Ascending aorta (tissue), 2 donors: Measurements from ENCODE around the gene MCCD1. TPM values are rescaled to one million over a fixed set of nuclear protein-coding genes. Genes with fewer than 3 reads are reported as not detected.
"Not testable (repeated sequence)": the region's sequence is repeated elsewhere in the genome, so short reads cannot be mapped to it uniquely, and the experiment has no call there.

ENCODE experiments used
- DNase-seq, 2 donors: peaks; one replicate each; pipeline ENCODE4 v3.0.0-alpha.2; 2019; ENCODE audit warnings: low spot score in 2 of 2
- H3K27ac ChIP-seq, 2 donors: fragments of 200-600 bp; sonication (generic); one replicate each; pipeline ENCODE4 v1.5.1; 2016 to 2017; ENCODE audit warnings: mild to moderate bottlenecking in 1 of 2
- H3K27me3 ChIP-seq: fragments of 200-600 bp; sonication (generic); one replicate; pipeline ENCODE4 v1.5.1; 2017
- H3K36me3 ChIP-seq, 2 donors: fragments of 200-600 bp; sonication (generic); one replicate each; pipeline ENCODE4 v1.5.1; 2016
- H3K4me1 ChIP-seq, 2 donors: fragments of 200-600 bp; sonication (generic); one replicate each; pipeline ENCODE4 v1.5.1; 2016 to 2017; ENCODE audit warnings: mild to moderate bottlenecking in 1 of 2
- H3K4me3 ChIP-seq, 2 donors: fragments of 200-600 bp; sonication (generic); one replicate each; pipeline ENCODE4 v1.5.1; 2016 to 2017; ENCODE audit warnings: mild to moderate bottlenecking in 1 of 2
- H3K9me3 ChIP-seq, 2 donors: fragments of 200-600 bp; sonication (generic); one replicate each; pipeline ENCODE4 v1.5.1; 2016
- intact Hi-C: fragments of 100-400 bp; cut with DNase I; formaldehyde crosslinking; loops from one replicate; pipeline ENCODE4 v1.15.1; 2023
- total RNA-seq: library from RNA; depleted of rRNA; stranded (reverse); fragments of >200 nt; gene quantifications from one replicate; pipeline ENCODE4 v1.1.0, GENCODE V29; 2016
- TF ChIP-seq, protein P1 (sequence below), 3 experiments: fragments of 200-600 bp in 2 of 3; fragments of 450-650 bp in 1 of 3; sonication (generic) in 2 of 3; IDR thresholded peaks; one replicate each; pipeline ENCODE4 v1.5.1; 2016 to 2019; ENCODE audit warnings: antibody characterized with exemption in 3 of 3, mild to moderate bottlenecking in 1 of 3, moderate library complexity in 1 of 3

The MCCD1 gene
- total RNA-seq, 1 donor from 2014 or later: not detected

DNA sequence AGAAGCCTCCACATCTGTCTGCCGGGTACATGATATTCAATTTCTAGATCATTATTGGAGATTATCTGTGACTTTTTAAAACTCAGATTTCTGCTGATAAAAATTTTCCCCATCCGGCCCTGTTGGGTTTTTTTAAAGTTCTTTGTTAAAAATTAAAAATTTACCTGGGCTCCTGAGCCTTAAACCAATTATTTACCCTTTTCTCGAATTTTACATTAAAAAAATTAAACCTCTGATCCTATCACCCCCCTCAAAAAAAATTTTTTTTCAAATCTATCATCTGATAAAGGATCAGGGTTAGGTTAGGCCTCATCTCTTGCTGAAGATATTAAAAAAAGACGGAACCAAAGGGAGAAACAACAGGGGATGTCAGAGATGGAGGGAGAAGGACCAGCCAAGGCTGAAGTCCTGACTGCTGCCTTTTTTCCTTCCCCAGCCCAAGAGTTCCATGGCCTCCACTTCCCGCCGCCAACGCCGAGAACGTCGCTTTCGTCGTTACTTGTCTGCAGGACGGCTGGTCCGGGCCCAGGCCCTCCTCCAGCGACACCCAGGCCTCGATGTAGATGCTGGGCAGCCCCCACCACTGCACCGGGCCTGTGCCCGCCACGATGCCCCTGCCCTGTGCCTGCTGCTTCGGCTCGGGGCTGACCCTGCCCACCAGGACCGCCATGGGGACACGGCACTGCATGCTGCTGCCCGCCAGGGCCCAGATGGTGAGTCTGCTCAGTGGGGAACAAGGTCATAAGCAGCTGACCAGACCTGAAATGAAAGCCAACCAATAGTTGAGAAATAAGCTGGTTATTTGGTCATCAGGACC, 19.2 kb downstream of the MCCD1 start:
- intact Hi-C loops: loop anchor here (1.0 to 10.0 kb wide), 7 partner anchors 72 to 1867 kb away; partner anchors contain the start of genes AGER, BAG6, CUTA and MRPS18B
- peak overlapping the region; percentile 72 to 84 for H3K27ac ChIP-seq
- peaks cover 0 to 24% of the 10 kb centered on the region in 2 donors for H3K36me3 ChIP-seq
- H3K9me3 ChIP-seq: no peaks in the 10 kb centered on the region
- H3K4me3 ChIP-seq: peak overlapping the region; percentile 58 to 67
- no peaks in the 10 kb centered on the region for H3K27me3 ChIP-seq
- peaks cover 6 to 9% of the 10 kb centered on the region in 2 donors for H3K4me1 ChIP-seq
- TF ChIP-seq, protein P1, sequence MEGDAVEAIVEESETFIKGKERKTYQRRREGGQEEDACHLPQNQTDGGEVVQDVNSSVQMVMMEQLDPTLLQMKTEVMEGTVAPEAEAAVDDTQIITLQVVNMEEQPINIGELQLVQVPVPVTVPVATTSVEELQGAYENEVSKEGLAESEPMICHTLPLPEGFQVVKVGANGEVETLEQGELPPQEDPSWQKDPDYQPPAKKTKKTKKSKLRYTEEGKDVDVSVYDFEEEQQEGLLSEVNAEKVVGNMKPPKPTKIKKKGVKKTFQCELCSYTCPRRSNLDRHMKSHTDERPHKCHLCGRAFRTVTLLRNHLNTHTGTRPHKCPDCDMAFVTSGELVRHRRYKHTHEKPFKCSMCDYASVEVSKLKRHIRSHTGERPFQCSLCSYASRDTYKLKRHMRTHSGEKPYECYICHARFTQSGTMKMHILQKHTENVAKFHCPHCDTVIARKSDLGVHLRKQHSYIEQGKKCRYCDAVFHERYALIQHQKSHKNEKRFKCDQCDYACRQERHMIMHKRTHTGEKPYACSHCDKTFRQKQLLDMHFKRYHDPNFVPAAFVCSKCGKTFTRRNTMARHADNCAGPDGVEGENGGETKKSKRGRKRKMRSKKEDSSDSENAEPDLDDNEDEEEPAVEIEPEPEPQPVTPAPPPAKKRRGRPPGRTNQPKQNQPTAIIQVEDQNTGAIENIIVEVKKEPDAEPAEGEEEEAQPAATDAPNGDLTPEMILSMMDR (IDR thresholded peaks at IDR 0.05): no peak
- no peak for DNase-seq

DNA sequence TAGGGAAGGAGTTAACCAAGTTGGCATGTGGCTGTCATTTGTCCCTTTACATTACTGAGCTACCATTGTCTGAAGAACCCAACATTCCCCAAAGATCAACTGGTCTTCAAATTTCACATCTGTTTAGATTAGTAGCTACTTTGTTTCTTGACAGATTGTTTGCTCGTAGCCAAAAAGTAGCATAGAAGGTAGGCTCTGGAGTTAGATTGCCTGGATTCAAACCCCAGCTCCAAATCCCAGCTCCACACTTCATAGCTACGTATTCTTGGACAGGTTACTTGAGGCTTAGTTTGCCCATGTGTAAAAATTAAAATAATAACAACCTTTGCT, 19.7 kb downstream of the MCCD1 start:
- TF ChIP-seq, protein P1 (IDR thresholded peaks at IDR 0.05): no peak
- H3K9me3 ChIP-seq: no peaks in the 10 kb centered on the region
- no peaks in the 10 kb centered on the region for H3K27me3 ChIP-seq
- peaks cover 6 to 8% of the 10 kb centered on the region in 2 donors for H3K4me1 ChIP-seq
- H3K36me3 ChIP-seq: peaks cover 0 to 24% of the 10 kb centered on the region in 2 donors
- no peak for DNase-seq
- intact Hi-C loops: loop anchor here (5.0 to 10.0 kb wide), 5 partner anchors 184 to 1866 kb away; partner anchors contain the start of genes AGER, CUTA, MRPS18B and PHF1
- H3K27ac ChIP-seq: peak overlapping the region; percentile 72 to 84
- H3K4me3 ChIP-seq: peak overlapping the region; percentile 58 to 67

DNA sequence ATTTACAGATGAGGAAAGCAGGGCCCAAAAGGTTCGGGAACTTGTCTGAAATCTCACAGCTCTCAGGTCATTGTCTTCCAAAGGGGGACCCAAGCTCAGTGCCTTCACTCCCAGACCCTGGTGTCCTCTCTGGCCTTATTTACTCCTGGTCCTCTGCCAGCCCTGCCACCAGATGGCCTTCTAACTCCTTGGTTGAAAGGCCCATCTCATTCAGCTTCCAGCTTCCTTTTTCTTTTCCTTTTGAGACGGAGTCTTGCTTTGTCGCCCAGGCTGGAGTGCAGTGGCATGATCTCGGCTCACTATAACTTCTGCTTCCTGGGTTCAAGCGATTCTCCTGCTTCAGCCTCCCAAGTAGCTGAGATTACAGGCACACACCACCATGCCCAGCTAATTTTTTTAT, 22.6 kb downstream of the MCCD1 start:
- H3K9me3 ChIP-seq, DNase-seq, H3K4me1 ChIP-seq, H3K4me3 ChIP-seq, H3K27me3 ChIP-seq, H3K27ac ChIP-seq, intact Hi-C loops: not testable (repeated sequence)
- peaks cover 0 to 25% of the 10 kb centered on the region in 2 donors for H3K36me3 ChIP-seq
- TF ChIP-seq, protein P1 (IDR thresholded peaks at IDR 0.05): peak in 2 of 3 experiments; percentile 7 to 43

GRCh38 chr6:31556307-31556706, 27.5 kb downstream of the MCCD1 start:
- DNase-seq: no peak
- H3K27ac ChIP-seq: no peak overlapping the region
- peaks cover 17 to 42% of the 10 kb centered on the region in 2 donors for H3K36me3 ChIP-seq
- no peak overlapping the region for H3K4me3 ChIP-seq
- TF ChIP-seq, protein P1 (IDR thresholded peaks at IDR 0.05): no peak
- intact Hi-C loops: no loop called here
- H3K4me1 ChIP-seq: peaks cover 4 to 6% of the 10 kb centered on the region in 2 donors
- H3K9me3 ChIP-seq: no peaks in the 10 kb centered on the region
- no peaks in the 10 kb centered on the region for H3K27me3 ChIP-seq

DNA sequence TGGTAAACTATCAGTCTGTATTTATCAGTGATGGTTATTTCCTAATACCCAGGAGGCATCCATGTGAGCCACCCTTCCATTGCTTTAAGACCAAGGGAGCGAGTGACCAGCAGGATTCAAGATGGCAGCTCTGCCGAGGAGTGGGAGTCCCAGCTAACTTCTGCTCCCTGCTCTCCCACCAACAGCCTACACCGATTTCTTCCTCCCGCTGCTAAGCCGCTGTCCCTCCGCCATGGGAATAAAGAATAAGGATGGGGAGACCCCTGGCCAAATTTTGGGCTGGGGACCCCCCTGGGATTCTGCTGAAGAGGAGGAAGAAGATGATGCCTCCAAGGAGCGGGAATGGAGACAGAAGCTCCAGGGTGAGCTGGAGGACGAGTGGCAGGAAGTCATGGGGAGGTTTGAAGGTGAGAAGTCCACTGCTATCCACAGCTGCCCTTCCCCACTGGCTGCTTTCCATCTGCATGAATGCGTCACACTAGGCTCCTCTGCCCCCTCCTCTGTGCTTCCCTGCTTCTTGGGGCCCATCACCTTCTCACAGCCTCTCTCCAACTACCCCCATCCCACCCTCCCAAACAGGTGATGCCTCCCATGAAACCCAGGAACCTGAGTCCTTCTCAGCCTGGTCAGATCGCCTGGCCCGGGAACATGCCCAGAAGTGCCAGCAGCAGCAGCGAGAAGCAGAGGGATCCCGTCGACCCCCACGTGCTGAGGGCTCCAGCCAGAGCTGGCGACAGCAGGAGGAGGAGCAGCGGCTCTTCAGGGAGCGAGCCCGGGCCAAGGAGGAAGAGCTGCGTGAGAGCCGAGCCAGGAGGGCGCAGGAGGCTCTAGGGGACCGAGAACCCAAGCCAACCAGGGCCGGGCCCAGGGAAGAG, 28.9 kb downstream of the MCCD1 start:
- no peak for DNase-seq
- no peaks in the 10 kb centered on the region for H3K27me3 ChIP-seq
- no peak overlapping the region for H3K4me3 ChIP-seq
- H3K27ac ChIP-seq: no peak overlapping the region
- intact Hi-C loops: no loop called here
- peaks cover 4 to 6% of the 10 kb centered on the region in 2 donors for H3K4me1 ChIP-seq
- TF ChIP-seq, protein P1 (IDR thresholded peaks at IDR 0.05): no peak
- peaks cover 17 to 33% of the 10 kb centered on the region in 2 donors for H3K36me3 ChIP-seq
- no peaks in the 10 kb centered on the region for H3K9me3 ChIP-seq
